Measurements from ENCODE around the gene MACROD1.

MACROD1 gene

DNA sequence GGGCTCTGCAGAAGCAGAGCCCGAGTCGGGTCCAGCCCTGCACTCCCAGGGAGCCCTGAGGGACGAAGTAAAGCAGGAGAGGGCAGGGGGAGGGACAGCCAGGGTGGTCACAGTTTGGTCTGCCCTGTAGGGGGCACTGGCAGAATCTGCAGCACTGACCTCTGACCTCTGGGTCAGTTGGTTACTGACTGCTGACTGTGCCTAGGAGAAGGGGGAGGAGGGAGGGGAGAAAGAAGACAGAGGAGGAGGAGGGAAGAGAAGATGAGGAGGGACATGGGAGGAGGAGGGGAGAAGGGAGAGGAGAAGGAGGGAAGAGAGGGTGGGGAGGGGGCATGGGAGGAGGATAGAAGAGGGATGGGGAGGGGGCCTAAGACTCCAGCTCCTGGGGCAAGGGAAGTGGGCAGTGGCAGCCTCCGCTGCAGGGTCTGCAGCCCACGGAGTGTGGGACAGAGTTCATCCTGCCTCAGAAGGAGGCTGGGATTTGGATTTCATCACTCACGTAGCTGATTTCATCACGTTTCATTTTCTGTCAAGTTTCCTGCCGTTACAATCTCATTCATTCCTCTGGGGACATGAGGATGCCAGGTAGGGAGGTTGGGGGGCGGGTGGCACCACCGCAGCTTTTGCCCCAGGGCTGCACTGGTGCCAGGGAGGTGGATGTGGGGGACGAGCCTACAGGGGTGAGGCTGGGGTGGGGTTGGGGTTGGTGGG lies 75.0 kb downstream of the MACROD1 start:
- peak; percentile 16 for DNase-seq

GRCh38 chr11:64089915-64090805 lies 75.8 kb downstream of the MACROD1 start:
- no peak for DNase-seq

DNA sequence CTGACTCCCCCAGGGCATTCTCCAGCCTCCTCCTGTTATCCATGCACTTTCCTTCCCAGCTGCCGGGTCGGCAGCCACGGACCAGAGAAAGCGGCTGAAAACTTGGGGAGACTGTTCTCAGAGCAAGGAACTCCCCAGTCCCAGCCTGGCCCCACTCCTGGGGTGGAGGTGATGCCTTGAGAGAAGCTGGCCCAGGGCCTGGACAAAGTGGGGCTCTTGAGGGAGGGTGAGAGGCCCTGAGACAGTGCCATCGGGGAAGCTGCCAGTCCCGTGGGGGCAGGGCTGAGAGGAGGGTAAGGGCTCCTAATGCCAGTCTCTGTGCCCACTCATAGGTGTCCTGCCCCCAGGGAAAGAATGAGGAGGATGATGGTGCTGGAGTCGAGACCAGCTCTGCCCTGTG lies 76.4 kb downstream of the MACROD1 start:
- no peak for DNase-seq

GRCh38 chr11:64089027-64089360 lies 76.9 kb downstream of the MACROD1 start:
- no peak for DNase-seq

DNA sequence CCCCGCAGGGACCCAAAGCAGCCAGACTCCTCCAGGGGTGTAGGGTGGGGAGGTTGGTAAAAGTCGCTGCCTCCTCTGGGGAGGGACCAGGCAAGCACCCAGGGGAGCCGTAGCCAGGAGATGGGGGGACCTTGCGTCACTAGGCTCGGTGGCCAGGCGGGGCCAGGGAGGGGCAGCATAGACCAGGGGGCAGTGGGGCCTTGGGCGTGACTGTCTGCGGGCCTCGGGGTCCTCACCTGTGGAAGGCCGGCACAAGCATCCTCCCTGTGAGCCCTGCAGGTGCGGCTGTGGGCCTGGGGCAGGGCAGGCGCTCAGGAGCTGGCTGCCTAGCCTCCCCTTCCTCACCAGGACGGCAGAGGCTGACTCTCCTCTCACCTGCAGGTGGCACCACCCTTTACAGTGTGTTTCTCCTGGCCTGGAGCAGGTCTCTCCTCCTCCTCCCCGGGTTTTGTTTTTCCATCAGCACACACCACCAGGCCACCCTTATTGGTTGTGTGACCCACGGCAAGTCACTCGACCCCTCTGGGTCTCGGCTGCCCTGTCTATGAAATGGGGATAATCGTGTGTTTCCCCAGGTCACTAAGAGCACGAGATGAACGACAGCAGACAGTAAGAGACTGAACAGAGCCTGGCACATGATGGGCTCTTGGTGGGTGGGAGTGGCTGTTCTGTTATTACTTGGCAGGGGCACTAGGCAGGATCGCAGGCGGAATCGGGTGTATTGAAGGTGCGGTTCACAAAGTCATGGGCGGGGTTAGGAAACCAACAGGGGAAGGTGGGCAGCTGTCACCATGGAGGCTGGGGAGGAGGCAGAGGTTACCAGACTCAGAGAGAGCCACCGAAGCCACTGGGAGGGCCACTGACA lies 77.5 kb downstream of the MACROD1 start:
- DNase-seq, result no peak

DNA sequence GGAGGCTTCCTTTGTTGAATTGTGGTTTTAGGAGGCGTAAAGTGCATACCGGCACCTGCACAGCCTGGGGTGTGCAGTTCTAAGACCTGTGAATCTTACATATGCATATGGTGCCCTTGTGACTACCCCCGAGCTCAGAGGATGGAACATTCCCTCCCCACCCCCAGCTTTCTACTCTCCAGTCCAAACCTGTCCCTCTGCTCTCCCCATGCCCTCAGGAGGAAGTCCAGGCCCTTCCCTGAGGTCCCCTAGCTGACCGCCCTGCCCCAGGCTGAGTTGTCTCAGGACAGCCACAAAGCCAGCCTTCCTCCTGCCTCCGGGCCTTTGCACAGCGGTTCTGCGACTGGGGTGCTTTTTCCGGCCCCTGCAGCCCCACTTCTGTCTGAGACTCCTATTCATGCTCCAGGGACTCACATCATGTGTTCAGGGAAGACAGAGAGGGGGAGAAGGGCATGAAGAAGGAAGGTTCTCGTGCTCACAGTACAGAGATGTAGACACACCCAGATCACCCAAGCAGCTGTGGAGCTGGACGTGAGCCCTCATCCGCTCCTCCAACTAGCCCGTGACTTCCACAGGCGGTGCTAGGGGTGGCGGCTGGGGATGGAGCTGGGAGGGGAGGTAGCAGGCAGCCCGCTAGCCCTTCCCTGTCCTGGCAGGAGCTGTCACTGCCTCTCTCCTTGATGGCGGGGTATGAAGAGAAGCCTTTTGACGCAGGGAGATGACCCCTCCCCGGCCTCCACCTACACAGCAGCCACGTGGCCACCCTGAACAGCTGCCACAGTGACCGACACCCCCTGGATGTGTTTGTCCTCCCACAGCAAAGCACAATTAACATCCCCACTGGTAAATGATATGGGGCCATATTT lies 79.4 kb downstream of the MACROD1 start:
- DNase-seq, result no peak

GRCh38 chr11:64085906-64086257 lies 80.0 kb downstream of the MACROD1 start:
- no peak for DNase-seq

DNA sequence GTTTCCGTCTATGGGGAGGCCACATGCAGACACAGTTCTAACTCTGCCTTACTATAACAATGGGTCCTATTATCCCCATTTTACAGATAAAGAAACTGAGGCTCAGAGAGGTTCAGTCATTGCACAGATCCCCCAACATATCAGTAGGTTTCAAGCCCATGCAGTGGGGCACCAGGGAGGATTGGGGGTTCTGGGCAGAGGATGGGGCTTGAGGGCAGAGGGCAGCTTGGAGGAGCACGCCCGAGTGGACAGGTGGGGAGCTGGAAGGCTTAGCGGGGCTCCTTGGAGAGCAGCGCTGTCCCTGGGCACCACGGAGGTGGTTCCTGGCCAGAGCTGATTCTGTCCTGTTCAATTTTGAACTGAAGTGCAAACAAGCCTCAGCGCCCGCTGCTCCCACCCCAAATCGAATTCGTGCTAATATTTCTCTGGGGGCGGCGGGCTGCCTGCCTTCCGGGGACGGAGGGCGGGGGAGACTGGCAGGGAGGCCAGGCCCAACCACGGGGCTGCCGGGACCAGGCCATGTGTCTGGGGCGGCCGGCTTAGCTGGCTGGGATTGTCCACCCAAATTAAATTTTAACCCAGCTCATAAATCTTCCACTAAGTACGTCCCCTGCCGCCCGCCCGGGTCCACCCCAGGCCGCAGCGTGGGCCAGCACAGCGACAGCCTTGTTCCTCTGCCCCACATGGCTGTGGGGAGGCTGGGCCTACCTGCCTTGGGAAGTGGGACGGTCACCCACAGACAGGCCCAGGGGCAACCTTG lies 80.8 kb downstream of the MACROD1 start:
- DNase-seq, result no peak

- DNase-seq, result no peak
Observed at GRCh38 chr11:64084146-64084950, 81.6 kb downstream of the MACROD1 start.

DNA sequence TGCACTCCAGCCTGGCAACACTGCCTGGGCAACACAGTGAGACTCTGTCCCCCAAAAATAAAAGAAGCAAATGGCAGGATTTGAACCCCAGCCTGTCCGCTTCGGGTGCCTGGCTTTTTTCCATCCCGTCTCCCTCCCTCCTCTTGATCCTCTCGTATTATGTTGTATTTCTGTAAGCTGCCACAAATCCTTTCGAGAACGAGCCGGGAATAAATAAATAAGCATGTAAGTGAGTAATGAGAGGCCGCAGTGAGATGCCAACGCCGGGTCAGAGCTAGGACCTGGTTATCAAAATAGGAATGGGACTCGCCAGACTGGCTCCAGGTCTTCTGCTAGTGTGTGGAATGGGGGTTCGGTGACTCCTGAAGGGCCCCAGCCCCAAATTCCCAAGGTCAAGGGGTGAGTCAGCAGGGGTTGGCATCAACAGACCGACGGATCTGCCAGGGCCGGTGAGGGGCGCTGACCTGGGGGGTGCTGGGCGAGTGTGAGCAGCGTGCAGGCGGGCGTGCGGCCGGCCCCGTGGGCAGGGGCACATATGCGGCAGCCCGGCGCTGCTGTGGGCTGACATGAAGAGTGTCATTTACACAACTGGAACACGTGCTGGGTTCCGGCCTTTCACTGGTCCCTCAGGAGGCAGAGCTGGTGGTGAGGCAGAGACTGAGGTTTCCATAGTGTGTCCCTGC lies 82.4 kb downstream of the MACROD1 start:
- DNase-seq, result no peak

GRCh38 chr11:64081745-64082442 lies 84.0 kb downstream of the MACROD1 start:
- DNase-seq, result no peak

GRCh38 chr11:64080390-64080789 lies 85.5 kb downstream of the MACROD1 start:
- DNase-seq, result no peak

- DNase-seq, result no peak
Observed at GRCh38 chr11:64078905-64079304, 87.0 kb downstream of the MACROD1 start.

DNA sequence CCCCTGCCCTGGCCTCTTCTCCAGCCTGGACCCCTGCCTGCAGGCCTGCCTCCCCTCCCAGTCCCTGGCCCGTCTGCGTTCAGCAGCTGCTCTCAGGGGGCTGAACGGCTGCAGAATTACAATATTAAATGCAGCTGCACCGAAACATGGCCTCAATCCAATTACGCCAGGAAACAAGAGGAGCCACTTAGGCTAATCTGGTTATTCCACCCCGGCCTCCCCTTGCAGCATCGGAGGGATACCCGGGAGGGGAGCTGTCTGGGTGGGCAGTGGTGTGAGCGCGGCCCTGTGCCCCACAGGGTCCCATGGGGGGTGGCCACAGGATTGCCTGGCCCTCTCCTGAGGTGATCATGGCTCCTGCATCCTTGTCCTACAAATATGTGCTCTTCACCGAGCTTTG lies 87.6 kb downstream of the MACROD1 start:
- DNase-seq, result no peak

GRCh38 chr11:64077607-64078006 lies 88.3 kb downstream of the MACROD1 start:
- no peak for DNase-seq

DNA sequence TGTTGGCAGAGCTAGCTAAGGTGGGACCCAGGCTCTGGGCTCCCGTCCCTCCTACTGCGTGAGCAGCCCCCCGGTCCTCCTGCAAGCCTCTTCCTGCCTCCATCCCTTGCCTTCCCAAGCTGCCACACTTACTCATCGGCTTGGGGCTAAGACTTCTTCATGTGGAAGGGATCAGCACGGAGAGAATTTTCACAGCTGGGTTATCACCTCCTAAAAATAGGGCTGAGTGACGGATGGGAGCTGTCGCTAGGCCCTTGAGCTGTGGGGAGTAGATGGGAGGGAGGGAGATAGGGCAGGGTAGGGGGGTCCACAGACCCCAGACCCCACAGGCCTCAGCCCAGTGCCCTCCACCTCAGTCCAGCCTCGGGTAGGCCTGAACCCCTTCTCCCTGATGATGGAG lies 89.2 kb downstream of the MACROD1 start:
- DNase-seq, result no peak

- DNase-seq, result no peak
Observed at GRCh38 chr11:64074239-64074638, 91.7 kb downstream of the MACROD1 start.

DNA sequence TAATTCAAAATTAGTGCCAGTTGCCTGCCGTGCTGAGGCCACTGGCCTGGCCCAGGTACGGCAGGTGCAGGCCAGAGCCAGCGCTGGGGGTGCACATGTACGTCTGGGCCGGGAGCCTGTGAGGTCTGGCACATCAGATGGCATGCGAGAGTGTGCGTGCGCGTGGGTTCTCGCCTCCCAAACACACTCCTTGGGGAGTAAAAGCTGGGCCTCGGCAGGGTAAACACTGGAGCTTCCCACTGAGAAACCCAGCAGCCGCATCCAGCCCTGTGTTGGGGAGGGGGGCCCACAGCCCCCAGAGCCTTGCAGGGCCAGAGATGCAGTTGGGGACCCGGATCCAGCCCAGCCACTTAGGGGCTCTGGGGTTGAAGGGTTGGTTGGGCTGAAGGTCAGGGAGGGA lies 92.4 kb downstream of the MACROD1 start:
- no peak for DNase-seq

- DNase-seq, result no peak
Observed at GRCh38 chr11:64072871-64073270, 93.0 kb downstream of the MACROD1 start.

DNA sequence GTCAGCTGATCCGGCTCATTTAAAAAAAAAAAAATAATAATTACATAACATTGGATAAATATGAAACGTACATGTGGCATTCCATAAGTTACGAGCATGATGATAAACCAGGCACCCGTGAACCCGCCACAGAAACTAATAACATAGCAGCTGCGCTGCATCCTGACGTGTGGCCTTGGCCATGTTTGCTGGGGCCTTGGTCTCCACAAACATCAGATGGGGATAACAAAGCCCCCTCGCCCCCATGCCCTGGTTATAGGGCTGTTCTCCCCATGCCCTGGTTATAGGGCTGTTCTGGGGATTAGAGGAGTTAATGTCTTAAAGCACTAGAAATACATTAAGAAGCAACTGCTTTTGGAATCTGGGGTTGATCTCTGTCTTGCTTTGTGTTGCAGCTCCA lies 93.5 kb downstream of the MACROD1 start:
- no peak for DNase-seq

Measured in EL (cell line).